Fibroblast of mammary gland (primary cell): ENCODE data around the gene AGAP1.
"Not testable (repeated sequence)": the region's sequence is repeated elsewhere in the genome, so short reads cannot be mapped to it uniquely, and the experiment has no call there.

Experiments used
- DNase-seq: peaks from one replicate; pipeline ENCODE4 v3.0.0-alpha.2; 2010; ENCODE audit warnings: low read depth
- H3K4me3 ChIP-seq: 2 replicates; pipeline ENCODE4 v1.5.1; 2011; ENCODE audit warnings: low read depth, mild to moderate bottlenecking, low read length, moderate library complexity; ENCODE audit not compliant: control insufficient read depth
- CTCF ChIP-seq: conservative IDR thresholded peaks from 2 replicates; pipeline ENCODE4 v1.5.1; 2011; ENCODE audit warnings: low read depth, low read length, inconsistent platforms; ENCODE audit not compliant: control insufficient read depth, insufficient read depth

Gene AGAP1

GRCh38 chr2:235940330-235940729 is 446.5 kb downstream of the AGAP1 start:
- no peak for TF ChIP-seq CTCF
- DNase-seq, result peak; percentile 98
- no peak overlapping the region for H3K4me3 ChIP-seq

GRCh38 chr2:235944591-235944990 is 450.7 kb downstream of the AGAP1 start:
- no peak for TF ChIP-seq CTCF
- DNase-seq, result no peak
- no peak overlapping the region for H3K4me3 ChIP-seq

DNA sequence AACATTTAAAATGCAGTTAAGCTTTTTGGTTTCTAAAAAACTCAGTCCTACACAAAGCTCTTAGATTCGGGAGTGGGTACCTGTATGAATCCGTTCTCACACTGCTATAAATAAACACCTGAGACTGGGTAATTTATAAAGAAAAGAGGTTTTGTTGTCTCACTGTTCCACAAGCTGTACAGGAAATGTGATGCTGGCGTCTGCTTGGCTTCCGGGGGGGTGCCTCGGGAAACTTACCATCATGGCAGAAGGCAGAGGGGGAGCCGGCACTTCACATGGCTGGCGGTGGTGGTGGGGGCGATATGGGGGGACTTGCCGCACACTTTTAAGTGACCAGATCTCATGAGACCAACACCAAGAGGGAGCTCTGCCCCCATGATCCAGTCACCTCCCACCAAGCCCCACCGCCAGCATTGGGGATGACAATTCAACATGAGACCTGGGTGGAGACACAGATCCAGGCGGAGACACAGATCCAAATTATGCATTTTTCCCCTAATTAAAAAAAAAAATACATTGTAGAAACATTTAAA is 451.8 kb downstream of the AGAP1 start:
- TF ChIP-seq CTCF, result no peak
- DNase-seq, result no peak
- no peak overlapping the region for H3K4me3 ChIP-seq

GRCh38 chr2:235946590-235946989 is 452.7 kb downstream of the AGAP1 start:
- no peak for TF ChIP-seq CTCF
- no peak for DNase-seq

GRCh38 chr2:235947055-235947454 is 453.2 kb downstream of the AGAP1 start:
- not testable (repeated sequence) for H3K4me3 ChIP-seq, DNase-seq

More at GRCh38 chr2:235946590-235946989, 452.7 kb downstream of the AGAP1 start:
- no peak overlapping the region for H3K4me3 ChIP-seq

GRCh38 chr2:235949567-235950472 is 456.0 kb downstream of the AGAP1 start:
- no peak for DNase-seq
- TF ChIP-seq CTCF, result no peak
- no peak overlapping the region for H3K4me3 ChIP-seq

DNA sequence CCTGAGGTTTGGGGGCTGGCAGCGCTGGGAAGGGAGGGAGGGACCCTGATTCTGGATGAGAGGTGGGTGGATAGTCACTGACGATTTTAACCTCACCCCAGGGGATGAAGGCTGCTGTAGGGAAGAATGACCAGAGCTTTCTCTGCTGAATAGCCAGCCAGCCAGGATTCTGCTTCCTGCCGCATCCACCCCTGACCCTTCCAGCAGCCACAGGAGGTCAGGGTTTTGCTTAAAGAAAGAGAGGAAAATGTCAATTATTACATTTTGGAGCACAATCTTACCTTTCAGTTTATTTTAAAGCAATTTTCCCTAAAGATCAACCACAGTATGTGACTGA is 456.6 kb downstream of the AGAP1 start:
- DNase-seq, result no peak
- H3K4me3 ChIP-seq, result no peak overlapping the region
- TF ChIP-seq CTCF, result no peak
